HG02938 (cell line): ENCODE data around the gene PCSK7.
"Not testable (repeated sequence)": the region's sequence is repeated elsewhere in the genome, so short reads cannot be mapped to it uniquely, and the experiment has no call there.

Experiments
- ATAC-seq: cut with Tn5 transposase; IDR thresholded peaks from one replicate; pipeline ENCODE4 v1.9.1; 2021; ENCODE audit warnings: mild to moderate bottlenecking, moderate library complexity; ENCODE audit not compliant: unreplicated experiment

The PCSK7 gene

GRCh38 chr11:117217141-117218084, 14.5 kb downstream of the PCSK7 start:
- no peak for ATAC-seq

- ATAC-seq, result no peak
Observed at GRCh38 chr11:117214404-117215110, 17.3 kb downstream of the PCSK7 start.

GRCh38 chr11:117212697-117213355, 19.0 kb downstream of the PCSK7 start:
- ATAC-seq, result no peak

- ATAC-seq, result no peak
Observed at GRCh38 chr11:117210620-117211019, 21.3 kb downstream of the PCSK7 start.

- not testable (repeated sequence) for ATAC-seq
Observed at GRCh38 chr11:117209351-117210125, 22.3 kb downstream of the PCSK7 start.

- not testable (repeated sequence) for ATAC-seq
Observed at GRCh38 chr11:117208710-117209109, 23.2 kb downstream of the PCSK7 start.

- not testable (repeated sequence) for ATAC-seq
Observed at GRCh38 chr11:117207481-117207880, 24.4 kb downstream of the PCSK7 start.

- not testable (repeated sequence) for ATAC-seq
Observed at GRCh38 chr11:117206859-117207258, 25.0 kb downstream of the PCSK7 start.

GRCh38 chr11:117206111-117206510, 25.8 kb downstream of the PCSK7 start:
- not testable (repeated sequence) for ATAC-seq

- no peak for ATAC-seq
Observed at GRCh38 chr11:117205211-117205818, 26.6 kb downstream of the PCSK7 start.

GRCh38 chr11:117204283-117205080, 27.4 kb downstream of the PCSK7 start:
- ATAC-seq, result no peak

GRCh38 chr11:117203069-117203407, 28.8 kb downstream of the PCSK7 start:
- ATAC-seq, result no peak

GRCh38 chr11:117202386-117203068, 29.3 kb downstream of the PCSK7 start:
- ATAC-seq, result no peak

GRCh38 chr11:117201658-117202305, 30.1 kb downstream of the PCSK7 start:
- ATAC-seq, result no peak

GRCh38 chr11:117200813-117201657, 30.8 kb downstream of the PCSK7 start:
- ATAC-seq, result no peak

GRCh38 chr11:117199916-117200812, 31.7 kb downstream of the PCSK7 start:
- ATAC-seq, result no peak
